Smooth muscle cell (in vitro differentiated cells): Measurements from ENCODE around the gene FYN. TPM values are rescaled to one million over a fixed set of nuclear protein-coding genes. Genes with fewer than 3 reads are reported as not detected.

ENCODE experiments used
- DNase-seq: peaks from one replicate; lab custom pipeline; 2025; ENCODE audit not compliant: unreplicated experiment; lab: John Stamatoyannopoulos, UW
- H2AFZ ChIP-seq: fragments of 200-600 bp; sonication (generic); 2 replicates; pipeline ENCODE4 v1.6.0; 2016; ENCODE audit warnings: antibody characterized with exemption, low read depth, mild to moderate bottlenecking
- H3F3A ChIP-seq: fragments of 200-600 bp; sonication (generic); 2 replicates; pipeline ENCODE4 v1.6.0; 2017; ENCODE audit warnings: antibody characterized with exemption, low read depth
- H3K27ac ChIP-seq: fragments of 200-600 bp; sonication (generic); 2 replicates; pipeline ENCODE4 v1.5.1; 2016; ENCODE audit warnings: low read depth, mild to moderate bottlenecking
- H3K27me3 ChIP-seq: fragments of 200-600 bp; sonication (generic); 2 replicates; pipeline ENCODE4 v1.6.1; 2016; ENCODE audit warnings: low read depth, mild to moderate bottlenecking
- H3K36me3 ChIP-seq: fragments of 200-600 bp; sonication (generic); 2 replicates; pipeline ENCODE4 v1.5.1; 2016; ENCODE audit warnings: low read depth
- H3K4me1 ChIP-seq: fragments of 200-600 bp; sonication (generic); 2 replicates; pipeline ENCODE4 v1.5.1; 2016; ENCODE audit warnings: low read depth
- H3K4me2 ChIP-seq: fragments of 200-600 bp; sonication (generic); 2 replicates; pipeline ENCODE4 v1.6.0; 2016; ENCODE audit warnings: mild to moderate bottlenecking
- H3K4me3 ChIP-seq: fragments of 200-600 bp; sonication (generic); 2 replicates; pipeline ENCODE4 v1.5.1; 2016; ENCODE audit warnings: mild to moderate bottlenecking
- H3K79me2 ChIP-seq: fragments of 200-600 bp; sonication (generic); 2 replicates; pipeline ENCODE4 v1.6.0; 2016; ENCODE audit warnings: low read depth, mild to moderate bottlenecking
- H3K9ac ChIP-seq: fragments of 200-600 bp; sonication (generic); 2 replicates; pipeline ENCODE4 v1.6.0; 2016; ENCODE audit warnings: low read depth
- H3K9me3 ChIP-seq: fragments of 200-600 bp; sonication (generic); replicated peaks from 2 replicates; pipeline ENCODE4 v1.5.1; 2016; ENCODE audit warnings: low read depth
- H4K20me1 ChIP-seq: fragments of 200-600 bp; sonication (generic); 2 replicates; pipeline ENCODE4 v1.6.0; 2016; ENCODE audit warnings: low read depth
- CTCF ChIP-seq: fragments of 200-600 bp; sonication (generic); IDR thresholded peaks from 2 replicates; pipeline ENCODE4 v1.5.1; 2017; ENCODE audit warnings: borderline replicate concordance, mild to moderate bottlenecking, antibody characterized with exemption; ENCODE audit not compliant: insufficient read depth, poor library complexity, severe bottlenecking
- WGBS: methylation state at CpG from one replicate; pipeline ENCODE4 v1.1.7; 2016; ENCODE audit warnings: low lambda C conversion rate; 5-methylcytosine and 5-hydroxymethylcytosine counted together
- polyA plus RNA-seq: library from polyadenylated mRNA; unstranded; fragments of >200 nt; fragmentation: Nextera tagmentation; extraction: Ambion mirVana; gene quantifications from 2 replicates; pipeline ENCODE4 v1.2.1, GENCODE V29; 2016
- total RNA-seq: library from RNA; depleted of rRNA; stranded (reverse); fragments of >200 nt; gene quantifications from 2 replicates; pipeline ENCODE4 v1.2.3, GENCODE V29; 2014

Gene FYN
- total and polyA plus RNA-seq, 2 experiments from 2014 or later = 110 to 138 TPM

GRCh38 chr6:111738156-111738555 lies 135.1 kb downstream of the FYN start:
- H3K4me2 ChIP-seq = no peak overlapping the region
- no peak for DNase-seq
- no peak overlapping the region for H3K9ac ChIP-seq
- H2AFZ ChIP-seq = no peak overlapping the region
- 98% methylated on average over 3 of the region's 3 CpGs for WGBS
- peaks cover 8% of the 10 kb centered on the region for H3K4me1 ChIP-seq
- no peak for TF ChIP-seq CTCF
- peaks cover 3% of the 10 kb centered on the region for H3F3A ChIP-seq
- H3K27ac ChIP-seq = peak overlapping the region; percentile 25
- H3K79me2 ChIP-seq = peaks cover 33% of the 10 kb centered on the region
- peaks cover 55% of the 10 kb centered on the region for H4K20me1 ChIP-seq
- H3K36me3 ChIP-seq = no peaks in the 10 kb centered on the region
- H3K4me3 ChIP-seq = no peak overlapping the region
- no peaks in the 10 kb centered on the region for H3K27me3 ChIP-seq
- no peaks in the 10 kb centered on the region for H3K9me3 ChIP-seq

- Histone ChIP-seq H3K27me3 (no peaks in the 10 kb centered on the region), H3K4me1 (peaks cover 10% of the 10 kb centered on the region), H3K36me3 (no peaks in the 10 kb centered on the region), H3K79me2 (peaks cover 32% of the 10 kb centered on the region), H3K9ac (no peak overlapping the region), H3K4me3 (no peak overlapping the region), H4K20me1 (peaks cover 56% of the 10 kb centered on the region), H3K27ac (peak overlapping the region; percentile 28), H2AFZ (no peak overlapping the region), H3K9me3 (no peaks in the 10 kb centered on the region), H3K4me2 (peak overlapping the region; percentile 25), H3F3A (peaks cover 3% of the 10 kb centered on the region)
- 22% methylated on average over 3 of the region's 3 CpGs for WGBS
- DNase-seq = no peak
- no peak for TF ChIP-seq CTCF
Measured at GRCh38 chr6:111737065-111737521, 136.2 kb downstream of the FYN start.

- Histone ChIP-seq H3K9ac (no peak overlapping the region), H3K27ac (peak overlapping the region; percentile 28), H3K27me3 (no peaks in the 10 kb centered on the region), H3F3A (peaks cover 3% of the 10 kb centered on the region), H3K9me3 (no peaks in the 10 kb centered on the region), H3K79me2 (peaks cover 32% of the 10 kb centered on the region), H3K4me1 (peaks cover 15% of the 10 kb centered on the region), H3K4me2 (no peak overlapping the region), H2AFZ (no peak overlapping the region), H3K36me3 (no peaks in the 10 kb centered on the region), H3K4me3 (no peak overlapping the region), H4K20me1 (peaks cover 63% of the 10 kb centered on the region)
- 84% methylated on average over 4 of the region's 4 CpGs for WGBS
- TF ChIP-seq CTCF = no peak
- DNase-seq = no peak
Measured at GRCh38 chr6:111736005-111736608, 137.1 kb downstream of the FYN start.
